CD4-positive, CD25-positive, alpha-beta regulatory T cell (primary cell): Measurements from ENCODE around the gene UTP4. TPM values are rescaled to one million over a fixed set of nuclear protein-coding genes. Genes with fewer than 3 reads are reported as not detected.
A peak's percentile ranks its signal among the peaks of the same experiment; 100 is the strongest.

Experiments
- ATAC-seq, 2 donors: fragments of 150-1000 bp; cut with Tn5 transposase; one replicate each; pipeline ENCODE4 v1.10.0; 2021; ENCODE audit warnings: low read depth in 2 of 2, moderate number of reproducible peaks in 2 of 2, moderate library complexity in 1 of 2
- DNase-seq, 3 donors: peaks; one replicate each; pipeline versions ENCODE4 v3.0.0 to v3.0.0-alpha.2; 2012 to 2022; ENCODE audit warnings: mixed read lengths in 1 of 3
- H3K27ac ChIP-seq: one replicate; pipeline ENCODE4 v1.7.0; 2013; ENCODE audit warnings: mild to moderate bottlenecking, low read length; ENCODE audit not compliant: insufficient read depth, poor library complexity, severe bottlenecking
- H3K27me3 ChIP-seq: one replicate; pipeline ENCODE4 v1.7.0; 2013; ENCODE audit warnings: low read length; ENCODE audit not compliant: control insufficient read depth, insufficient read depth
- H3K36me3 ChIP-seq: one replicate; pipeline ENCODE4 v1.7.0; 2013; ENCODE audit warnings: mild to moderate bottlenecking, low read length, moderate library complexity; ENCODE audit not compliant: control insufficient read depth, insufficient read depth
- H3K4me1 ChIP-seq: 2 replicates; pipeline ENCODE4 v1.7.0; 2013; ENCODE audit warnings: mild to moderate bottlenecking, low read length; ENCODE audit not compliant: insufficient read depth, control insufficient read depth, poor library complexity, severe bottlenecking
- H3K4me3 ChIP-seq: one replicate; pipeline ENCODE4 v1.7.0; 2013; ENCODE audit warnings: low read depth, mild to moderate bottlenecking, low read length, moderate library complexity
- H3K9me3 ChIP-seq, 2 experiments: 1 replicate in 1 of 2; 2 replicates in 1 of 2; pipeline ENCODE4 v1.7.0; 2013; ENCODE audit warnings: low read length in 2 of 2, mild to moderate bottlenecking in 1 of 2, moderate library complexity in 1 of 2; ENCODE audit not compliant: control insufficient read depth in 2 of 2
- H3K27ac Mint-ChIP-seq, 3 donors: one replicate each; pipeline ENCODE4 v1.8.0; 2020 to 2022; ENCODE audit warnings: mild to moderate bottlenecking in 3 of 3, mixed read lengths in 3 of 3, moderate library complexity in 2 of 3
- H3K27me3 Mint-ChIP-seq: one replicate; pipeline ENCODE4 v1.8.0; 2022; ENCODE audit warnings: mild to moderate bottlenecking, mixed read lengths
- H3K36me3 Mint-ChIP-seq: one replicate; pipeline ENCODE4 v1.8.0; 2020; ENCODE audit warnings: mixed read lengths
- H3K4me1 Mint-ChIP-seq, 4 donors: one replicate each; pipeline ENCODE4 v1.8.0; 2020 to 2022; ENCODE audit warnings: mixed read lengths in 4 of 4, mild to moderate bottlenecking in 1 of 4
- H3K4me3 Mint-ChIP-seq, 4 donors: one replicate each; pipeline ENCODE4 v1.8.0; 2020 to 2022; ENCODE audit warnings: mild to moderate bottlenecking in 4 of 4, mixed read lengths in 4 of 4, moderate library complexity in 3 of 4
- H3K9me3 Mint-ChIP-seq, 7 donors: one replicate each; pipeline ENCODE4 v1.8.0; 2020 to 2022; ENCODE audit warnings: mixed read lengths in 7 of 7, mild to moderate bottlenecking in 3 of 7, moderate library complexity in 2 of 7
- polyA plus RNA-seq, 4 donors: library from polyadenylated mRNA; unstranded; fragments of 300-500 nt; fragmentation: Illumina TruSeq; gene quantifications; one replicate each; pipeline ENCODE4 v1.2.3, GENCODE V29; 2021
- total RNA-seq: library from RNA; stranded (reverse); gene quantifications from one replicate; pipeline ENCODE4 v1.2.3, GENCODE V29; 2022

Gene UTP4
- total and polyA plus RNA-seq, 5 donors from 2014 or later, result 44.4 to 63.2 (median 50.8) TPM

- no peaks in the 10 kb centered on the region for H3K27me3 Mint-ChIP-seq
- Histone ChIP-seq H3K27me3 (no peaks in the 10 kb centered on the region), H3K9me3 (no peaks in the 10 kb centered on the region), H3K4me3 (no peak overlapping the region), H3K27ac (no peak overlapping the region), H3K36me3 (no peaks in the 10 kb centered on the region), H3K4me1 (no peaks in the 10 kb centered on the region)
- peaks cover 0 to 6% (median 4%) of the 10 kb centered on the region in 4 donors for H3K4me1 Mint-ChIP-seq
- no peak overlapping the region for H3K4me3 Mint-ChIP-seq
- peaks cover 7% of the 10 kb centered on the region for H3K36me3 Mint-ChIP-seq
- DNase-seq (no peak), ATAC-seq (no peak)
- no peak overlapping the region for H3K27ac Mint-ChIP-seq
- H3K9me3 Mint-ChIP-seq, result peaks cover 0 to 2% (median 0%) of the 10 kb centered on the region in 7 donors
Measured at GRCh38 chr16:69176033-69176800, 43.8 kb downstream of the UTP4 start.

GRCh38 chr16:69179328-69180010 lies 47.0 kb downstream of the UTP4 start:
- Histone ChIP-seq H3K9me3 (no peaks in the 10 kb centered on the region), H3K27me3 (no peaks in the 10 kb centered on the region), H3K4me3 (no peak overlapping the region), H3K27ac (no peak overlapping the region), H3K4me1 (no peaks in the 10 kb centered on the region), H3K36me3 (no peaks in the 10 kb centered on the region)
- no peaks in the 10 kb centered on the region for H3K27me3 Mint-ChIP-seq
- DNase-seq, result no peak
- H3K4me3 Mint-ChIP-seq, result no peak overlapping the region
- no peak for ATAC-seq
- no peak overlapping the region for H3K27ac Mint-ChIP-seq
- peaks cover 0 to 2% (median 0%) of the 10 kb centered on the region in 7 donors for H3K9me3 Mint-ChIP-seq
- H3K4me1 Mint-ChIP-seq, result no peaks in the 10 kb centered on the region
- peaks cover 3% of the 10 kb centered on the region for H3K36me3 Mint-ChIP-seq

DNA sequence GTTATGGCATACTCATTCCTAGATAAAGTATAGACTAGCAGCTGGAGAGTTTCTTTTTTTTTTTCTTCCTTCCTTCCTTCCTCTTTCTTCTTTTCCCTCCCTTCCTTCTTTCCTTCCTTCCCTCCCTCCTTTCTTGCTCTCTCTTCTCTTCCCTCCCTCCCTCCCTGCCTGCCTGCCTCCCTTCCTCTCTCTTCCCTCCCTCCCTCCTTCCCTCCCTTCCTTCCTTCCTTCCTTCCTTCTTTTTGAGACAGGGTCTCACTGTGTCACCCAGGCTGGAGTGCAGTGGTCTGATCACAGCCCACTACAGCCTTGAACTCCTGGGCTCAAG lies 47.5 kb downstream of the UTP4 start:
- no peak for DNase-seq

DNA sequence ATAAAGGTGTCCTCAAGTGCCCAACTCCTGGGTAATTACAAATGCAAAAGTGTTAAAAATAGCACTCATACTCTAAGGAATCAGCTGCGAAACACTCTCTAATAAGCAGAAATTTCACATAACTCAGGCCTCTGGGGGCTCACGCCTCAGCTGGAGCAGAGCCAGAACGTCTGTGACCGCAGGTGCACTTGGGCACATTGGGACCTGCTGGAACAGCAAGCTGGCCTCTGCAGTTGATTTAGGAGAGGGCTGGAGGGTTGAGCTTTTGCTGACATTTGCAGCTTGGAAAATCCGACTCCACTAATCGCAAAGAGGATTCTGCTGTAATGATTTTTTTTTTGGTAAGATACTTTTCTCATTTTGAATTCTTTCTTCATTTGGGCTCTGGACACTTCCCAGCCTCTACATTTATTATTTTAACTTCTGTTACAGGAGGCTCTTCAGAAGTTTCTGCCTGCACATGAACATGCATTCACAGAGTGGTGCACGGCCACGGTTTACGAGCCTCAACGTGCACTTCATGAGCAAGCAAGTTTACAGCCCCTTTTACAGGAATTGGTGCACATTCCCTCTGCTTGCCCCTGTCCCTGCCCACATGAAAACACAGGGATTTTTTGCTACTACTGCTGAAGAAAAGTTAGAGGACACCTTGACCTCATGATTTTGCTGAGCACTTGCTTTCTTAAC lies 50.4 kb downstream of the UTP4 start:
- Mint-ChIP-seq H3K27ac (no peak overlapping the region), H3K27me3 (peaks cover 4% of the 10 kb centered on the region), H3K9me3 (peaks cover 0 to 2% (median 0%) of the 10 kb centered on the region in 7 donors), H3K4me3 (no peak overlapping the region), H3K36me3 (no peaks in the 10 kb centered on the region), H3K4me1 (peaks cover under 1 to 16% (median 9%) of the 10 kb centered on the region in 4 donors)
- Histone ChIP-seq H3K27ac (no peak overlapping the region), H3K36me3 (no peaks in the 10 kb centered on the region), H3K9me3 (no peaks in the 10 kb centered on the region), H3K4me1 (peaks cover 18% of the 10 kb centered on the region), H3K4me3 (no peak overlapping the region), H3K27me3 (no peaks in the 10 kb centered on the region)
- DNase-seq (no peak), ATAC-seq (no peak)

More for the DNA sequence above, 47.5 kb downstream of the UTP4 start:
- H3K36me3 ChIP-seq, result no peaks in the 10 kb centered on the region
- H3K4me1 ChIP-seq, result peaks cover 4% of the 10 kb centered on the region
- no peaks in the 10 kb centered on the region for H3K9me3 ChIP-seq
- no peak overlapping the region for H3K4me3 ChIP-seq
- H3K36me3 Mint-ChIP-seq, result peaks cover 3% of the 10 kb centered on the region
- H3K27me3 ChIP-seq, result no peaks in the 10 kb centered on the region
- H3K27me3 Mint-ChIP-seq, result no peaks in the 10 kb centered on the region
- no peak overlapping the region for H3K4me3 Mint-ChIP-seq
- no peak overlapping the region for H3K27ac ChIP-seq
- peaks cover 0 to 3% (median 0%) of the 10 kb centered on the region in 4 donors for H3K4me1 Mint-ChIP-seq
- ATAC-seq, result no peak
- peaks cover 0 to 2% (median 0%) of the 10 kb centered on the region in 7 donors for H3K9me3 Mint-ChIP-seq
- peak overlapping the region in 1 of 3 donors; percentile 76 for H3K27ac Mint-ChIP-seq

DNA sequence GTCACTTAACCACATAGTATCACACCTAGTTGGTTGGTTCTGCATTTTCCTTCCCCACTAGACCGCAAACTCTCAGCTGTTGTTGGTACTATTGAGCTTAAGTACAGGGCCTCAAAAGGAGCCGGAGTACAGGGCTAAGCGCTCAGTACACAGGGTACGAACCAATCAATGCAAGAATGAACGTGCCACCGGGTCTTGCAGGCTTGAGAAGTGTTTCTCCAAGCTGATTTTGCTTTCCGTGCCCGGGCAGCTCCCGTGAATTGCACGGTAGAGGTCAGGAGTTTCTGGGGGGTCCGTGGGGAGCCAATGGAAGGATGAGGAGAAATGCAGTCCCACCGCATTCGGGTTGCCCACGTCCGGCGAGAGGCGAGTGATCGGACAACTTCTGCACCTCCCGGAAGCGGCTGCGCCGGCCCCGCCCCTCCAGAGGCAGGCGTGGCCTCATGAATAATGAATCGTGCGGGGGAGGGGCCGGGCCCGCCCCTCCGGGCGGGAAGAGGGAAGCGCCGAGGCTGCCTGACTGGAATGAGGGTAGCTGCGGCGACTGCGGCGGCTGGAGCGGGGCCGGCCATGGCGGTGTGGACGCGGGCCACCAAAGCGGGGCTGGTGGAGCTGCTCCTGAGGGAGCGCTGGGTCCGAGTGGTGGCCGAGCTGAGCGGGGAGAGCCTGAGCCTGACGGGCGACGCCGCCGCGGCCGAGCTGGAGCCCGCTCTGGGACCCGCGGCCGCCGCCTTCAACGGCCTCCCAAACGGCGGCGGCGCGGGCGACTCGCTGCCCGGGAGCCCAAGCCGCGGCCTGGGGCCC lies 54.4 kb downstream of the UTP4 start, which contains the start of gene SNTB2:
TSS of gene SNTB2 (plus strand) at position 523 of the 804 bp plus-strand sequence. CDS start at position 526, 3 bp downstream.
- H3K4me1 Mint-ChIP-seq, result peaks cover 21 to 49% (median 38%) of the 10 kb centered on the region in 4 donors

GRCh38 chr16:69187446-69188235 lies 55.2 kb downstream of the UTP4 start:
- H3K36me3 Mint-ChIP-seq, result no peaks in the 10 kb centered on the region
- peak overlapping the region; percentile 91 to 98 (median 94) for H3K4me3 Mint-ChIP-seq
- H3K27ac ChIP-seq, result peak overlapping the region; percentile 78
- H3K9me3 Mint-ChIP-seq, result no peaks in the 10 kb centered on the region
- no peaks in the 10 kb centered on the region for H3K36me3 ChIP-seq
- H3K4me3 ChIP-seq, result peak overlapping the region; percentile 87
- H3K27me3 ChIP-seq, result no peaks in the 10 kb centered on the region
- H3K9me3 ChIP-seq, result no peaks in the 10 kb centered on the region
- peaks cover 21 to 54% (median 41%) of the 10 kb centered on the region in 4 donors for H3K4me1 Mint-ChIP-seq
- peak; percentile 35 to 64 (median 59) for DNase-seq
- peaks cover 4% of the 10 kb centered on the region for H3K27me3 Mint-ChIP-seq
- H3K27ac Mint-ChIP-seq, result peak overlapping the region; percentile 47 to 75 (median 67)
- peak; percentile 35 to 38 for ATAC-seq
- peaks cover 46% of the 10 kb centered on the region for H3K4me1 ChIP-seq

More for the DNA sequence above, 54.4 kb downstream of the UTP4 start, which contains the start of gene SNTB2:
- Mint-ChIP-seq H3K27ac (peak within 1 kb of the TSS; percentile 94 to 99 (median 98)), H3K9me3 (no peaks in the 10 kb centered on the region), H3K36me3 (no peaks in the 10 kb centered on the region), H3K27me3 (peaks cover 4% of the 10 kb centered on the region), H3K4me3 (peak within 1 kb of the TSS; percentile 98 to 100 (median 100))
- peak; percentile 81 to 82 for ATAC-seq
- H3K4me3 ChIP-seq, result peak within 1 kb of the TSS; percentile 87
- H3K9me3 ChIP-seq, result no peaks in the 10 kb centered on the region
- peak; percentile 79 to 91 (median 83) for DNase-seq
- H3K27ac ChIP-seq, result peak within 1 kb of the TSS; percentile 78
- H3K36me3 ChIP-seq, result no peaks in the 10 kb centered on the region
- H3K4me1 ChIP-seq, result peaks cover 46% of the 10 kb centered on the region
- H3K27me3 ChIP-seq, result no peaks in the 10 kb centered on the region
